HL-60 (cell line): ENCODE results near the gene ASPN.

Source experiments
- DNase-seq, 2 experiments: peaks; one replicate each; pipeline ENCODE4 v3.0.0-alpha.2; 2010 to 2020; ENCODE audit warnings: low read depth in 1 of 2, low spot score in 1 of 2
- H3K27ac ChIP-seq: fragments of 250-450 bp; sonication (Bioruptor Pico); replicated peaks from 2 replicates; pipeline ENCODE4 v1.5.1; 2020; ENCODE audit warnings: mild to moderate bottlenecking, moderate library complexity
- H3K27me3 ChIP-seq: fragments of 250-450 bp; sonication (Bioruptor Pico); 2 replicates; pipeline ENCODE4 v1.5.1; 2021; ENCODE audit warnings: mild to moderate bottlenecking, moderate library complexity; ENCODE audit not compliant: insufficient read depth, poor library complexity, severe bottlenecking
- H3K4me3 ChIP-seq: replicated peaks from 2 replicates; pipeline ENCODE4 v1.5.1; 2011; ENCODE audit warnings: mild to moderate bottlenecking, control low read depth, low read length; ENCODE audit not compliant: insufficient read depth
- GABPA ChIP-seq: IDR thresholded peaks from 2 replicates; pipeline ENCODE4 v1.6.1; 2012; ENCODE audit warnings: low read depth
- POLR2AphosphoS5 ChIP-seq: IDR thresholded peaks from 2 replicates; pipeline ENCODE4 v1.6.1; 2012; ENCODE audit warnings: low read depth
- SPI1 ChIP-seq: IDR thresholded peaks from 2 replicates; pipeline ENCODE4 v1.6.1; 2012; ENCODE audit warnings: low read depth, mild to moderate bottlenecking, borderline replicate concordance
- TF ChIP-seq, protein P1 (sequence below): IDR thresholded peaks from one replicate; pipeline ENCODE4 v1.5.1; 2011; ENCODE audit warnings: low read length, control low read depth, inconsistent platforms; ENCODE audit not compliant: insufficient read depth
- TF ChIP-seq, protein P2 (sequence below): IDR thresholded peaks from 2 replicates; pipeline ENCODE4 v1.6.1; 2012; ENCODE audit warnings: low read depth; ENCODE audit not compliant: insufficient replicate concordance

The ASPN gene

GRCh38 chr9:92508018-92508820 lies 25.9 kb upstream of the ASPN start:
- Histone ChIP-seq H3K4me3 (no peak overlapping the region), H3K27me3 (no peaks in the 10 kb centered on the region), H3K27ac (no peak overlapping the region)
- TF ChIP-seq, protein P1, sequence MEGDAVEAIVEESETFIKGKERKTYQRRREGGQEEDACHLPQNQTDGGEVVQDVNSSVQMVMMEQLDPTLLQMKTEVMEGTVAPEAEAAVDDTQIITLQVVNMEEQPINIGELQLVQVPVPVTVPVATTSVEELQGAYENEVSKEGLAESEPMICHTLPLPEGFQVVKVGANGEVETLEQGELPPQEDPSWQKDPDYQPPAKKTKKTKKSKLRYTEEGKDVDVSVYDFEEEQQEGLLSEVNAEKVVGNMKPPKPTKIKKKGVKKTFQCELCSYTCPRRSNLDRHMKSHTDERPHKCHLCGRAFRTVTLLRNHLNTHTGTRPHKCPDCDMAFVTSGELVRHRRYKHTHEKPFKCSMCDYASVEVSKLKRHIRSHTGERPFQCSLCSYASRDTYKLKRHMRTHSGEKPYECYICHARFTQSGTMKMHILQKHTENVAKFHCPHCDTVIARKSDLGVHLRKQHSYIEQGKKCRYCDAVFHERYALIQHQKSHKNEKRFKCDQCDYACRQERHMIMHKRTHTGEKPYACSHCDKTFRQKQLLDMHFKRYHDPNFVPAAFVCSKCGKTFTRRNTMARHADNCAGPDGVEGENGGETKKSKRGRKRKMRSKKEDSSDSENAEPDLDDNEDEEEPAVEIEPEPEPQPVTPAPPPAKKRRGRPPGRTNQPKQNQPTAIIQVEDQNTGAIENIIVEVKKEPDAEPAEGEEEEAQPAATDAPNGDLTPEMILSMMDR = no peak
- no peak for TF ChIP-seq POLR2AphosphoS5
- TF ChIP-seq, protein P2, sequence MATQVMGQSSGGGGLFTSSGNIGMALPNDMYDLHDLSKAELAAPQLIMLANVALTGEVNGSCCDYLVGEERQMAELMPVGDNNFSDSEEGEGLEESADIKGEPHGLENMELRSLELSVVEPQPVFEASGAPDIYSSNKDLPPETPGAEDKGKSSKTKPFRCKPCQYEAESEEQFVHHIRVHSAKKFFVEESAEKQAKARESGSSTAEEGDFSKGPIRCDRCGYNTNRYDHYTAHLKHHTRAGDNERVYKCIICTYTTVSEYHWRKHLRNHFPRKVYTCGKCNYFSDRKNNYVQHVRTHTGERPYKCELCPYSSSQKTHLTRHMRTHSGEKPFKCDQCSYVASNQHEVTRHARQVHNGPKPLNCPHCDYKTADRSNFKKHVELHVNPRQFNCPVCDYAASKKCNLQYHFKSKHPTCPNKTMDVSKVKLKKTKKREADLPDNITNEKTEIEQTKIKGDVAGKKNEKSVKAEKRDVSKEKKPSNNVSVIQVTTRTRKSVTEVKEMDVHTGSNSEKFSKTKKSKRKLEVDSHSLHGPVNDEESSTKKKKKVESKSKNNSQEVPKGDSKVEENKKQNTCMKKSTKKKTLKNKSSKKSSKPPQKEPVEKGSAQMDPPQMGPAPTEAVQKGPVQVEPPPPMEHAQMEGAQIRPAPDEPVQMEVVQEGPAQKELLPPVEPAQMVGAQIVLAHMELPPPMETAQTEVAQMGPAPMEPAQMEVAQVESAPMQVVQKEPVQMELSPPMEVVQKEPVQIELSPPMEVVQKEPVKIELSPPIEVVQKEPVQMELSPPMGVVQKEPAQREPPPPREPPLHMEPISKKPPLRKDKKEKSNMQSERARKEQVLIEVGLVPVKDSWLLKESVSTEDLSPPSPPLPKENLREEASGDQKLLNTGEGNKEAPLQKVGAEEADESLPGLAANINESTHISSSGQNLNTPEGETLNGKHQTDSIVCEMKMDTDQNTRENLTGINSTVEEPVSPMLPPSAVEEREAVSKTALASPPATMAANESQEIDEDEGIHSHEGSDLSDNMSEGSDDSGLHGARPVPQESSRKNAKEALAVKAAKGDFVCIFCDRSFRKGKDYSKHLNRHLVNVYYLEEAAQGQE = no peak
- no peak for DNase-seq

GRCh38 chr9:92507496-92507895 lies 25.2 kb upstream of the ASPN start:
- no peak for TF ChIP-seq GABPA
- no peak overlapping the region for H3K4me3 ChIP-seq
- H3K27ac ChIP-seq = no peak overlapping the region
- no peak for DNase-seq
- H3K27me3 ChIP-seq = no peaks in the 10 kb centered on the region

GRCh38 chr9:92507005-92507404 lies 24.7 kb upstream of the ASPN start:
- Histone ChIP-seq H3K4me3 (no peak overlapping the region), H3K27ac (no peak overlapping the region), H3K27me3 (no peaks in the 10 kb centered on the region)
- no peak for DNase-seq
- no peak for TF ChIP-seq POLR2AphosphoS5
- no peak for TF ChIP-seq SPI1
- no peak for TF ChIP-seq GABPA
- TF ChIP-seq, protein P1 = no peak
- TF ChIP-seq, protein P2 = no peak

DNA sequence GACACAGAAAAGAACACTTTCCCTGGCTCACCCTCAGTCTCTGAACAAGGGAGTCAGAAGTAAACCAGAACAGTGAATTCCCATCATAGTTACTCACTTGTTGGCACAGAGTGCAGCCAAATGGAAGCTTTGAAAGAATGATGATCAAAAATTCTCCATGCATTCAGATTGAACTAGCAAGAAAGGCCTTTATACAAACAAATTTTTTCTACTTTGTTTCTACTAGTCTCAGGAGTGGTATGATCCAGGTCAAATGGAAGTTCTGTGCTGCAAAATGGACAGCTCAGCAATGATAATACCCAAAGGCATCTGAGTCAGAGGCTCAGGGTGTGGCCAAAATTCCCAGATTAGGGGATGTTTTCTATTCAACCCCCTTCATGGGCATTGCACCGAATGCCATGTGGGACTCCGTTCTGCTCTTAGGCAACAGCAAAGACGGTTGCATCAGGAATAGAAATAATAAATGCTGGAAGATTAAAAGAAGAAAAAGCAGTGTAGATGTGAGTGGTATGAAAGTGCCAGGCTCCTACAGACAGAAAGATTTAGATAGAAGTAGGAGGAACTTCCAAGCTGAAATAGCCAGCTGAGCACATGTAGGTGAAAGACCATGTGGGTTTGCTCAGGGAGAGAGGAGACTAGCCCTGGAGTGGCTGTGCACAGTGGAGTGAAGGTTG lies 24.0 kb upstream of the ASPN start:
- Histone ChIP-seq H3K4me3 (no peak overlapping the region), H3K27ac (no peak overlapping the region), H3K27me3 (no peaks in the 10 kb centered on the region)
- TF ChIP-seq POLR2AphosphoS5 = no peak
- TF ChIP-seq SPI1 = no peak
- TF ChIP-seq GABPA = no peak
- TF ChIP-seq, protein P2 = no peak
- TF ChIP-seq, protein P1 = no peak
- no peak for DNase-seq
